SK-N-SH (cell line): ENCODE results near the gene AOAH. TPM values are rescaled to one million over a fixed set of nuclear protein-coding genes. Genes with fewer than 3 reads are reported as not detected.

Experiments
- CTCF ChIA-PET: fragments of 300-600, 350-600 bp; formaldehyde crosslinking; extraction: SDS; loops from one replicate; lab custom pipeline; 2021; lab: Yijun Ruan, JAX
- POLR2A ChIA-PET: fragments of 350-600 bp; sonication (Branson Sonifier 250); formaldehyde crosslinking; extraction: SDS; loops from one replicate; lab custom pipeline; 2020; ENCODE audit warnings: antibody characterized with exemption, inconsistent platforms; lab: Yijun Ruan, JAX
- DNase-seq: peaks from one replicate; pipeline ENCODE4 v3.0.0; 2012
- H2AFZ ChIP-seq: fragments of 200-600 bp; sonication (generic); 2 replicates; pipeline ENCODE4 v1.8.1; 2016; ENCODE audit warnings: antibody characterized with exemption, mild to moderate bottlenecking, low read depth
- H3F3A ChIP-seq: fragments of 200-600 bp; sonication (generic); replicated peaks from 2 replicates; pipeline ENCODE3; 2016; ENCODE audit warnings: antibody characterized with exemption, mild to moderate bottlenecking; ENCODE audit not compliant: insufficient read depth
- H3K27ac ChIP-seq, 2 experiments: fragments of 200-500 bp in 1 of 2; fragments of 200-600 bp in 1 of 2; sonication (Bioruptor generic) in 1 of 2; sonication (generic), shearing (Covaris generic) in 1 of 2; 2 replicates each; pipeline versions ENCODE4 v1.5.1 to v1.6.1; 2014 to 2016; ENCODE audit warnings: low read depth in 2 of 2, inconsistent platforms in 1 of 2, low read length in 1 of 2, mild to moderate bottlenecking in 1 of 2, mixed read lengths in 1 of 2
- H3K27me3 ChIP-seq: fragments of 200-600 bp; sonication (generic), shearing (Covaris generic); 2 replicates; pipeline ENCODE4 v1.6.1; 2016; ENCODE audit warnings: mixed run types; ENCODE audit not compliant: insufficient read depth
- H3K36me3 ChIP-seq, 2 experiments: fragments of 200-500 bp in 1 of 2; fragments of 200-600 bp in 1 of 2; sonication (Bioruptor generic) in 1 of 2; sonication (generic) in 1 of 2; replicated peaks in 1 of 2; 2 replicates each; pipeline versions ENCODE3 to v1.5.1; 2014 to 2016; ENCODE audit warnings: low read length in 1 of 2, mild to moderate bottlenecking in 1 of 2; ENCODE audit not compliant: insufficient read depth in 2 of 2, control insufficient read depth in 1 of 2
- H3K4me1 ChIP-seq, 2 experiments: fragments of 200-500 bp in 1 of 2; fragments of 200-600 bp in 1 of 2; sonication (Bioruptor generic) in 1 of 2; sonication (generic), shearing (Covaris generic) in 1 of 2; 2 replicates each; pipeline versions ENCODE4 v1.5.1 to v1.6.1; 2014 to 2016; ENCODE audit warnings: low read depth in 1 of 2, low read length in 1 of 2, mixed run types in 1 of 2; ENCODE audit not compliant: insufficient read depth in 2 of 2, control insufficient read depth in 1 of 2
- H3K4me2 ChIP-seq: fragments of 200-600 bp; sonication (generic), shearing (Covaris generic); 2 replicates; pipeline ENCODE4 v1.6.1; 2017; ENCODE audit warnings: mixed run types
- H3K4me3 ChIP-seq, 2 experiments: fragments of 200-500 bp in 1 of 2; fragments of 200-600 bp in 1 of 2; sonication (Bioruptor generic) in 1 of 2; sonication (generic), shearing (Covaris generic) in 1 of 2; 2 replicates each; pipeline versions ENCODE4 v1.5.1 to v1.8.1; 2014 to 2016; ENCODE audit warnings: low read depth in 2 of 2, inconsistent platforms in 1 of 2, low read length in 1 of 2, mild to moderate bottlenecking in 1 of 2, mixed read lengths in 1 of 2, moderate library complexity in 1 of 2
- H3K79me2 ChIP-seq: fragments of 200-600 bp; sonication (generic); 2 replicates; pipeline ENCODE4 v1.8.1; 2017; ENCODE audit warnings: mild to moderate bottlenecking; ENCODE audit not compliant: insufficient read depth
- H3K9ac ChIP-seq: fragments of 200-600 bp; sonication (generic); 2 replicates; pipeline ENCODE4 v1.6.1; 2017; ENCODE audit warnings: mixed run types
- H3K9me2 ChIP-seq: fragments of 200-600 bp; sonication (generic); 2 replicates; pipeline ENCODE4 v1.6.1; 2017; ENCODE audit warnings: mixed run types
- H3K9me3 ChIP-seq: fragments of 200-600 bp; sonication (generic); 2 replicates; pipeline ENCODE4 v1.6.1; 2017; ENCODE audit warnings: mixed run types, mild to moderate bottlenecking, moderate library complexity
- H4K20me1 ChIP-seq: fragments of 200-600 bp; sonication (generic); 2 replicates; pipeline ENCODE4 v1.6.1; 2017; ENCODE audit warnings: mild to moderate bottlenecking, mixed run types; ENCODE audit not compliant: insufficient read depth
- CHD2 ChIP-seq: fragments of 150-350 bp; IDR thresholded peaks from 2 replicates; pipeline ENCODE4 v1.6.1; 2018; ENCODE audit warnings: low read length; ENCODE audit not compliant: partially characterized antibody
- ELF1 ChIP-seq: IDR thresholded peaks from 2 replicates; pipeline ENCODE4 v1.4.0; 2012
- EZH2phosphoT487 ChIP-seq: fragments of 200-600 bp; sonication (generic); IDR thresholded peaks from 2 replicates; pipeline ENCODE4 v1.6.1; 2017; ENCODE audit warnings: low read depth, mixed run types, mild to moderate bottlenecking, antibody characterized with exemption, moderate library complexity, borderline replicate concordance
- FOSL2 ChIP-seq: IDR thresholded peaks from 2 replicates; pipeline ENCODE4 v1.4.0; 2012; ENCODE audit warnings: low read depth, mild to moderate bottlenecking, moderate library complexity, borderline replicate concordance
- FOXJ3 ChIP-seq: sonication (generic); formaldehyde crosslinking; IDR thresholded peaks from 2 replicates; pipeline ENCODE4 v1.5.1; 2020; ENCODE audit warnings: mild to moderate bottlenecking, missing genetic modification reagents
- GATA2 ChIP-seq: sonication (generic); formaldehyde crosslinking; IDR thresholded peaks from 2 replicates; pipeline ENCODE4 v1.5.0; 2020; ENCODE audit warnings: mild to moderate bottlenecking, missing genetic modification reagents
- JUND ChIP-seq: IDR thresholded peaks from 2 replicates; pipeline ENCODE4 v1.4.0; 2012
- MXI1 ChIP-seq: IDR thresholded peaks from 2 replicates; pipeline ENCODE4 v1.6.1; 2012; ENCODE audit warnings: mild to moderate bottlenecking, low read depth, low read length, improper control_type of control experiment
- RXRA ChIP-seq: IDR thresholded peaks from 2 replicates; pipeline ENCODE4 v1.4.0; 2012; ENCODE audit warnings: low read depth, mild to moderate bottlenecking, borderline replicate concordance
- SIN3A ChIP-seq: IDR thresholded peaks from 2 replicates; pipeline ENCODE4 v1.6.1; 2012; ENCODE audit warnings: low read depth, mild to moderate bottlenecking, low read length, moderate library complexity, borderline replicate concordance
- SMC3 ChIP-seq: IDR thresholded peaks from 2 replicates; pipeline ENCODE4 v1.6.1; 2012; ENCODE audit warnings: low read depth, low read length, improper control_type of control experiment
- TCF12 ChIP-seq: IDR thresholded peaks from 2 replicates; pipeline ENCODE4 v1.4.0; 2012
- TEAD4 ChIP-seq: IDR thresholded peaks from 2 replicates; pipeline ENCODE4 v1.4.0; 2012; ENCODE audit warnings: mild to moderate bottlenecking, borderline replicate concordance; ENCODE audit not compliant: insufficient read depth
- WGBS: methylation state at CpG from one replicate; pipeline ENCODE4 v1.1.6; 2017; ENCODE audit warnings: low lambda C conversion rate; 5-methylcytosine and 5-hydroxymethylcytosine counted together
- polyA plus RNA-seq, 3 experiments: library from polyadenylated mRNA; depleted of rRNA; stranded (reverse); fragments of >200 nt; gene quantifications; 2 replicates each; pipeline ENCODE4 v1.2.3, GENCODE V29; 2012
- TF ChIP-seq, protein P1 (sequence below): IDR thresholded peaks from 2 replicates; pipeline ENCODE4; 2012
- TF ChIP-seq, protein P2 (sequence below): IDR thresholded peaks from 2 replicates; pipeline ENCODE4 v1.4.0; 2012; ENCODE audit warnings: low read depth
- TF ChIP-seq, protein P3 (sequence below): fragments of 150-350 bp; IDR thresholded peaks from 2 replicates; pipeline ENCODE4 v1.6.1; 2016; ENCODE audit warnings: mild to moderate bottlenecking, low read depth, low read length
- TF ChIP-seq, protein P4 (sequence below): IDR thresholded peaks from 2 replicates; pipeline ENCODE4 v1.4.0; 2012; ENCODE audit warnings: low read depth, borderline replicate concordance
- TF ChIP-seq, protein P5 (sequence below): IDR thresholded peaks from 2 replicates; pipeline ENCODE4 v1.4.0; 2012; ENCODE audit warnings: low read depth, borderline replicate concordance

The AOAH gene
- polyA plus RNA-seq, 1 of the 3 experiments (the other 2 are of a cell fraction): not detected

DNA sequence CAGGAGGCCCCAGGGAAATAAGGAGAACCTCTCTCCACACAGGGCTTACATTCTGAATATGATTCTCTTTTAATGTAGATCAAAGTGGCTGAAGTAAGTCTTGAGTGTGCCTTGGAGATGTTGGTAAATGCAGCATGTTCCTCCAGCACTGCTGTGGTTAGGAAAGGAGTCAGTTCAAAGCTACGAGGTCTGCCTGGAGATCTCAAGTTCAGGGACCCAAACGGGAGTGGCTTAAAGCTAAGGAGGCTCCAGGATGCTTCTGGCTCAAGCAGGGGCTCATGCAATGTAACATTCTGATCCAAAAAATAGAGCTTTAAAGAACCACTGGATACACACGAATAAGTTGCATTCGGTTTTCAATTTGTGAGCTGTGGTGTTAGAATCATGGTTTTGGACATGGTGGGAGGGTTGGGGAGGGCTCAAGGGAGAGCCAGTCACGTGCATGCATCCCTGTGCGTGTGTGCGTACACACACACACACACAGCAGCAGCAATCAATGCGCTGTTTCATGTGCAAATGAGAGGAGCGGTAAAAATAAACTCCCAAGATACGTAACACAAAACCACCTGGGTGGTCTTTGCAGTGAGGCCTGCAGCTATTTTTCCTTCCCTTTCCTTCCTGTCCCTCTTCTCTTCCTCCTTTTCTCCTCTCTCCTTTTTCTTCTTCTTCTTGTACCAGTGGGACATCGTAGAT is 70.5 kb downstream of the AOAH start:
- Histone ChIP-seq H3K9ac (no peak overlapping the region), H3K4me2 (no peak overlapping the region), H3F3A (peaks cover 6% of the 10 kb centered on the region), H3K27ac (no peak overlapping the region), H3K36me3 (no peaks in the 10 kb centered on the region), H3K4me1 (peaks cover 6% of the 10 kb centered on the region in 2 experiments), H3K27me3 (no peaks in the 10 kb centered on the region), H3K79me2 (no peaks in the 10 kb centered on the region), H2AFZ (no peak overlapping the region), H3K9me2 (no peaks in the 10 kb centered on the region), H4K20me1 (no peaks in the 10 kb centered on the region), H3K9me3 (no peaks in the 10 kb centered on the region), H3K4me3 (no peak overlapping the region)
- 79% methylated on average over 11 of the region's 11 CpGs for WGBS
- CTCF ChIA-PET: interaction anchor here (0.7 to 2.3 kb wide), 4 partner anchors 25 to 528 kb away, joined by 3 to 6 read pairs (median 4); no protein-coding TSS in a partner anchor
- no peak for TF ChIP-seq EZH2phosphoT487
- no peak for TF ChIP-seq SMC3
- TF ChIP-seq, protein P1, sequence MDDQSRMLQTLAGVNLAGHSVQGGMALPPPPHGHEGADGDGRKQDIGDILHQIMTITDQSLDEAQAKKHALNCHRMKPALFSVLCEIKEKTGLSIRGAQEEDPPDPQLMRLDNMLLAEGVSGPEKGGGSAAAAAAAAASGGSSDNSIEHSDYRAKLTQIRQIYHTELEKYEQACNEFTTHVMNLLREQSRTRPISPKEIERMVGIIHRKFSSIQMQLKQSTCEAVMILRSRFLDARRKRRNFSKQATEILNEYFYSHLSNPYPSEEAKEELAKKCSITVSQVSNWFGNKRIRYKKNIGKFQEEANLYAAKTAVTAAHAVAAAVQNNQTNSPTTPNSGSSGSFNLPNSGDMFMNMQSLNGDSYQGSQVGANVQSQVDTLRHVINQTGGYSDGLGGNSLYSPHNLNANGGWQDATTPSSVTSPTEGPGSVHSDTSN: no peak
- no peak for TF ChIP-seq TCF12
- no peak for TF ChIP-seq GATA2 (CRISPR knock-in tag)
- TF ChIP-seq SIN3A: no peak
- no peak for TF ChIP-seq MXI1
- TF ChIP-seq FOXJ3: no peak
- TF ChIP-seq RXRA: no peak
- DNase-seq: no peak
- POLR2A ChIA-PET: no interaction called here

DNA sequence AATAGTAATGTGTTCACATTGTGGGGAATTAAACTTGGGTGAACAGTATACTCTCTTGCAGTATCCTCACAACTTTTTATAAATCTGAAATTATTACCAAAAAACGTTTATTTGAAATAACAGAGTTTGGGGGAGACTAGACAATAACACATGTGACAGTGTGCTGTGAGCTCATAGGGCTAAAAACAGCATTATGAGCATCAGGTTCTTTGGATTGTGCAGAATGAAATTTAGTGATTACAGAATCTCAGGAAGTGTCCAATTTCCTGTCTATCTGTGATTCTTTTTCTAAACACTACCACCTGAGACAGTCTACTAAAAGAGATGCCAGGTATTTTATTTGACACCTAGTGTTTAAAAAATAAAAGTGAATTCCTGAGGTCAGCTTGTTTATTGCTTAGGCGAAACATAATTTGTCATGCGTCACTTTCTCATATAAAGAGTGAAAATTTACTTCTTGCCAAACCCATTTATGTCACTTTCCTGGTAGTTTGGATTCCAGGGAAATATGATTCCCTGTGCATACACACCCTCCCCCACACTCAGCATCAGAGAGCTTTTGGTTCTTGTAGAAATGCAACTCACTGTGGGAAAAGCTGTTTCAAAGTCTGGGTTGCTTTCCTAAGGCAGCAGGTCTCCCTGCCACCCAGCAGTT is 71.2 kb downstream of the AOAH start:
- Histone ChIP-seq H3K4me2 (no peak overlapping the region), H3K9me2 (no peaks in the 10 kb centered on the region), H3K36me3 (no peaks in the 10 kb centered on the region), H4K20me1 (no peaks in the 10 kb centered on the region), H3K27me3 (no peaks in the 10 kb centered on the region), H3K4me1 (peaks cover 2 to 3% of the 10 kb centered on the region in 2 experiments; a peak in 3 of 4 replicates), H2AFZ (no peak overlapping the region), H3K27ac (no peak overlapping the region), H3F3A (peaks cover 3% of the 10 kb centered on the region), H3K79me2 (no peaks in the 10 kb centered on the region), H3K9ac (no peak overlapping the region), H3K4me3 (no peak overlapping the region), H3K9me3 (no peaks in the 10 kb centered on the region)
- ChIA-PET CTCF (interaction anchor here (1.6 kb wide), 1 partner anchor 529 kb away, joined by 4 read pairs; no protein-coding TSS in a partner anchor), POLR2A (no interaction called here)
- 60% methylated on average over 3 of the region's 3 CpGs for WGBS
- DNase-seq: no peak
- TF ChIP-seq FOSL2 (no peak), CHD2 (no peak), ELF1 (no peak), TEAD4 (no peak), JUND (no peak)
- TF ChIP-seq, protein P2, sequence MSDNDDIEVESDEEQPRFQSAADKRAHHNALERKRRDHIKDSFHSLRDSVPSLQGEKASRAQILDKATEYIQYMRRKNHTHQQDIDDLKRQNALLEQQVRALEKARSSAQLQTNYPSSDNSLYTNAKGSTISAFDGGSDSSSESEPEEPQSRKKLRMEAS: no peak
- TF ChIP-seq, protein P3, sequence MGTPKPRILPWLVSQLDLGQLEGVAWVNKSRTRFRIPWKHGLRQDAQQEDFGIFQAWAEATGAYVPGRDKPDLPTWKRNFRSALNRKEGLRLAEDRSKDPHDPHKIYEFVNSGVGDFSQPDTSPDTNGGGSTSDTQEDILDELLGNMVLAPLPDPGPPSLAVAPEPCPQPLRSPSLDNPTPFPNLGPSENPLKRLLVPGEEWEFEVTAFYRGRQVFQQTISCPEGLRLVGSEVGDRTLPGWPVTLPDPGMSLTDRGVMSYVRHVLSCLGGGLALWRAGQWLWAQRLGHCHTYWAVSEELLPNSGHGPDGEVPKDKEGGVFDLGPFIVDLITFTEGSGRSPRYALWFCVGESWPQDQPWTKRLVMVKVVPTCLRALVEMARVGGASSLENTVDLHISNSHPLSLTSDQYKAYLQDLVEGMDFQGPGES: no peak
- TF ChIP-seq, protein P4, sequence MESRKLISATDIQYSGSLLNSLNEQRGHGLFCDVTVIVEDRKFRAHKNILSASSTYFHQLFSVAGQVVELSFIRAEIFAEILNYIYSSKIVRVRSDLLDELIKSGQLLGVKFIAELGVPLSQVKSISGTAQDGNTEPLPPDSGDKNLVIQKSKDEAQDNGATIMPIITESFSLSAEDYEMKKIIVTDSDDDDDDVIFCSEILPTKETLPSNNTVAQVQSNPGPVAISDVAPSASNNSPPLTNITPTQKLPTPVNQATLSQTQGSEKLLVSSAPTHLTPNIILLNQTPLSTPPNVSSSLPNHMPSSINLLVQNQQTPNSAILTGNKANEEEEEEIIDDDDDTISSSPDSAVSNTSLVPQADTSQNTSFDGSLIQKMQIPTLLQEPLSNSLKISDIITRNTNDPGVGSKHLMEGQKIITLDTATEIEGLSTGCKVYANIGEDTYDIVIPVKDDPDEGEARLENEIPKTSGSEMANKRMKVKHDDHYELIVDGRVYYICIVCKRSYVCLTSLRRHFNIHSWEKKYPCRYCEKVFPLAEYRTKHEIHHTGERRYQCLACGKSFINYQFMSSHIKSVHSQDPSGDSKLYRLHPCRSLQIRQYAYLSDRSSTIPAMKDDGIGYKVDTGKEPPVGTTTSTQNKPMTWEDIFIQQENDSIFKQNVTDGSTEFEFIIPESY: no peak
- TF ChIP-seq, protein P5, sequence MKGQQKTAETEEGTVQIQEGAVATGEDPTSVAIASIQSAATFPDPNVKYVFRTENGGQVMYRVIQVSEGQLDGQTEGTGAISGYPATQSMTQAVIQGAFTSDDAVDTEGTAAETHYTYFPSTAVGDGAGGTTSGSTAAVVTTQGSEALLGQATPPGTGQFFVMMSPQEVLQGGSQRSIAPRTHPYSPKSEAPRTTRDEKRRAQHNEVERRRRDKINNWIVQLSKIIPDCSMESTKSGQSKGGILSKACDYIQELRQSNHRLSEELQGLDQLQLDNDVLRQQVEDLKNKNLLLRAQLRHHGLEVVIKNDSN: no peak
